ENCODE results near the gene PRXL2C. TPM values are rescaled to one million over a fixed set of nuclear protein-coding genes. Genes with fewer than 3 reads are reported as not detected.

PRXL2C gene
- total and polyA plus RNA-seq, 9 of the 15 experiments (the other 6 are each of a cell fraction or from before 2014, with no cell fraction given): 3.6 to 15.3 (median 10.6) TPM

DNA sequence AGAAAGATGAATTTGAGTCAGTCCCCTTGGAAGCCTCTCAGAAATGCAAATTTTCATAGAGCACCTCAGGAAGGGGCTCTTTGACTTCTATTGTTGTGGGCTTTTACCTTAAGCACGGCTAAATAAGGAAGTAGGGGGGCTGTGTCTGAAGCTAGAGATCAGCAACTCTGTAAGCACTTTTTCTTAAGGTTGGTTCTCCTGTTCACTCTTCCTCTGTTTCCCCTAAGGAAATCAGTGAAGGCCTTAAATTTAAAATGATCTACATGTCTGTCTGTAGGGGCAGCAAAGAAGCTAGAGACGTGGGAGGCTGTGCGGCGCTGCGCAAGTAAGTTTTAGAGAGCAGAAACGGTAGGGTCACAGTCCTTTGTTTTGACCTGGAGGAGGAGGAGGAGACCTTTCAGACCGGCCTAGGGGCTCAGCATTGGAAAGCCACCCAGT, 34.3 kb downstream of the PRXL2C start (continued):
- TF ChIP-seq FOXK1 (CRISPR knock-in tag; IDR thresholded peaks at IDR 0.05; ENCODE audit: borderline replicate concordance) (no peak), TAF1 (IDR thresholded peaks at IDR 0.05; ENCODE audit: control insufficient read depth, extremely low read depth, insufficient read depth, low read length, severe bottlenecking) (no peak), PCBP1 (IDR thresholded peaks at IDR 0.05; ENCODE audit: low read depth, low read length, poor library complexity, severe bottlenecking) (no peak)
- TF ChIP-seq, protein P1, sequence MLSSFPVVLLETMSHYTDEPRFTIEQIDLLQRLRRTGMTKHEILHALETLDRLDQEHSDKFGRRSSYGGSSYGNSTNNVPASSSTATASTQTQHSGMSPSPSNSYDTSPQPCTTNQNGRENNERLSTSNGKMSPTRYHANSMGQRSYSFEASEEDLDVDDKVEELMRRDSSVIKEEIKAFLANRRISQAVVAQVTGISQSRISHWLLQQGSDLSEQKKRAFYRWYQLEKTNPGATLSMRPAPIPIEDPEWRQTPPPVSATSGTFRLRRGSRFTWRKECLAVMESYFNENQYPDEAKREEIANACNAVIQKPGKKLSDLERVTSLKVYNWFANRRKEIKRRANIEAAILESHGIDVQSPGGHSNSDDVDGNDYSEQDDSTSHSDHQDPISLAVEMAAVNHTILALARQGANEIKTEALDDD (IDR thresholded peaks at IDR 0.05): no peak

DNA sequence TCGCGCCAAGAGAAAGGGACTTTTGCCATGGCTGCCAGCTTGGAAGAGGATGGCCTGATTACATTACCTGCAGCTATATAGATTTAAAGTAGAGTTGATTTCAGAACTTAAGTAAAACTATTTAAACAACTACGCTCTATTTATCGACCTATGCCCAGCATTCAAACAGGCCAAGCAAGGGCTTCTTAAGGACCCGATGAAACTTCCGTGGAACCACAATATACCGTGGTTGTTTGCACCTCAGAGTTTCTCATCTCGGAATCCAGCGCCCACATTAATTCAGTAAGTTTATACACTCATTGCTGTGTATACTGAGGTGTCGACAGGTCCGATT, 35.0 kb downstream of the PRXL2C start:
- Histone ChIP-seq H3K9me1 (ENCODE audit: control insufficient read depth, insufficient read depth, low read length) (no peaks in the 10 kb centered on the region), H3K4me3 (peak overlapping the region; percentile 59), H3K4me2 (ENCODE audit: insufficient read depth, low read length) (peak overlapping the region; percentile 72), H3K79me2 (ENCODE audit: control insufficient read depth, insufficient read depth, low read length) (no peaks in the 10 kb centered on the region; the same call in 2 of the 3 replicates), H3K9me3 (replicated peaks; ENCODE audit: control insufficient read depth, insufficient read depth, low read depth, low read length) (no peaks in the 10 kb centered on the region), H3K4me1 (replicated peaks in 1 of 2; ENCODE audit: control insufficient read depth in 2 of 2, insufficient read depth in 2 of 2, low read length in 2 of 2) (peaks cover 0 to 18% of the 10 kb centered on the region in 2 experiments; a peak in 3 of 5 replicates), H3K36me3 (ENCODE audit: control insufficient read depth, insufficient read depth, low read length) (no peaks in the 10 kb centered on the region), H3K27me3 (ENCODE audit: control insufficient read depth in 2 of 2, insufficient read depth in 2 of 2, low read length in 2 of 2) (peaks cover 0 to 3% of the 10 kb centered on the region in 2 experiments; a peak in 2 of 5 replicates), H3K27ac (ENCODE audit: extremely low read depth, low read depth, low read length) (no peak overlapping the region), H2AFZ (ENCODE audit: low read depth, low read length) (peak overlapping the region; percentile 90), H4K20me1 (replicated peaks; ENCODE audit: control insufficient read depth, insufficient read depth, low read length) (peaks cover 5% of the 10 kb centered on the region; the same call in 1 of the 2 replicates), H3K9ac (ENCODE audit: insufficient read depth in 1 of 2, low read depth in 2 of 2, low read length in 2 of 2) (0 out of 4 replicates have a peak overlapping the region, but pooled peaks of 1 of the 2 experiments have one; percentile 43)
- ChIA-PET CTCF (ENCODE audit: low intra/inter-chr PET ratio) (no interaction called here), POLR2A (no interaction called here)
- no TSS peak for BruUV-seq (replicated peaks)
- in situ Hi-C loops (cut with MboI): no loop called here
- DNase-seq (ENCODE audit: extremely low read depth in 1 of 4, low spot score in 3 of 4) (no peak), ATAC-seq (no peak), FAIRE-seq (no peak)
- TF ChIP-seq RNF219 (CRISPR knock-in tag; IDR thresholded peaks at IDR 0.05) (no peak), HNRNPK (IDR thresholded peaks at IDR 0.05; ENCODE audit: low read depth, low read length, poor library complexity, severe bottlenecking) (no peak)
- TF ChIP-seq, protein P2, sequence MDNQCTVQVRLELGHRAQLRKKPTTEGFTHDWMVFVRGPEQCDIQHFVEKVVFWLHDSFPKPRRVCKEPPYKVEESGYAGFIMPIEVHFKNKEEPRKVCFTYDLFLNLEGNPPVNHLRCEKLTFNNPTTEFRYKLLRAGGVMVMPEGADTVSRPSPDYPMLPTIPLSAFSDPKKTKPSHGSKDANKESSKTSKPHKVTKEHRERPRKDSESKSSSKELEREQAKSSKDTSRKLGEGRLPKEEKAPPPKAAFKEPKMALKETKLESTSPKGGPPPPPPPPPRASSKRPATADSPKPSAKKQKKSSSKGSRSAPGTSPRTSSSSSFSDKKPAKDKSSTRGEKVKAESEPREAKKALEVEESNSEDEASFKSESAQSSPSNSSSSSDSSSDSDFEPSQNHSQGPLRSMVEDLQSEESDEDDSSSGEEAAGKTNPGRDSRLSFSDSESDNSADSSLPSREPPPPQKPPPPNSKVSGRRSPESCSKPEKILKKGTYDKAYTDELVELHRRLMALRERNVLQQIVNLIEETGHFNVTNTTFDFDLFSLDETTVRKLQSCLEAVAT (IDR thresholded peaks at IDR 0.05): peak in 1 of 2 experiments; percentile 73; a peak in 1 of 4 replicates
- WGBS (ENCODE audit: insufficient coverage, low coverage, missing lambda C conversion rate): 96% methylated on average over 11 of the region's 11 CpGs
- intact Hi-C loops (cut with micrococcal nuclease): no loop called here
